CD4-positive, alpha-beta T cell treated with Interleukin-15 for 4 hours (primary cell): ENCODE results near the gene SSBP4.

Experiments
- DNase-seq: peaks from one replicate; pipeline ENCODE4 v3.0.0-alpha.2; 2020; ENCODE audit warnings: low spot score

The SSBP4 gene

GRCh38 chr19:18444513-18444912 lies 25.3 kb downstream of the SSBP4 start:
- DNase-seq = no peak

GRCh38 chr19:18445262-18445948 lies 26.2 kb downstream of the SSBP4 start:
- DNase-seq = no peak

- no peak for DNase-seq
Observed at GRCh38 chr19:18446145-18446810, 27.1 kb downstream of the SSBP4 start.

- DNase-seq = no peak
Observed at GRCh38 chr19:18446811-18447359, 27.7 kb downstream of the SSBP4 start.

GRCh38 chr19:18449552-18449951 lies 30.4 kb downstream of the SSBP4 start:
- DNase-seq = no peak

- DNase-seq = no peak
Observed at GRCh38 chr19:18450021-18450930, 31.1 kb downstream of the SSBP4 start.

GRCh38 chr19:18450931-18451836 lies 32.0 kb downstream of the SSBP4 start:
- DNase-seq = peak; percentile 89

- DNase-seq = no peak
Observed at GRCh38 chr19:18452386-18452785, 33.2 kb downstream of the SSBP4 start.

- no peak for DNase-seq
Observed at GRCh38 chr19:18453269-18454024, 34.2 kb downstream of the SSBP4 start.

GRCh38 chr19:18456279-18456678 lies 37.1 kb downstream of the SSBP4 start:
- no peak for DNase-seq

- DNase-seq = no peak
Observed at GRCh38 chr19:18456974-18457373, 37.8 kb downstream of the SSBP4 start.

- DNase-seq = no peak
Observed at GRCh38 chr19:18457483-18458331, 38.5 kb downstream of the SSBP4 start.

GRCh38 chr19:18460900-18461299 lies 41.7 kb downstream of the SSBP4 start:
- DNase-seq = no peak

GRCh38 chr19:18461471-18461870 lies 42.3 kb downstream of the SSBP4 start:
- no peak for DNase-seq

- no peak for DNase-seq
Observed at GRCh38 chr19:18464646-18465045, 45.4 kb downstream of the SSBP4 start.

GRCh38 chr19:18465214-18465963 lies 46.2 kb downstream of the SSBP4 start:
- DNase-seq = no peak

GRCh38 chr19:18465964-18466339 lies 46.8 kb downstream of the SSBP4 start:
- DNase-seq = no peak

GRCh38 chr19:18466354-18466753 lies 47.2 kb downstream of the SSBP4 start:
- DNase-seq = no peak

- DNase-seq = no peak
Observed at GRCh38 chr19:18467978-18468377, 48.8 kb downstream of the SSBP4 start.
